Stimulated activated CD4-positive, alpha-beta T cell treated with anti-CD3 and anti-CD28 coated beads, TNF-alpha, amount 100 ng/mL, for 4 hours (primary cell): Measurements from ENCODE around the gene PRDM2.

ENCODE experiments used
- DNase-seq, 3 experiments: peaks; one replicate each; pipeline ENCODE4 v3.0.0-alpha.2; 2020; ENCODE audit warnings: low read depth in 3 of 3

The PRDM2 gene

GRCh38 chr1:13813398-13814012 lies 113.5 kb downstream of the PRDM2 start:
- peak; percentile 15 to 37 (median 16) for DNase-seq

GRCh38 chr1:13814131-13814530 lies 114.1 kb downstream of the PRDM2 start:
- DNase-seq = no peak

GRCh38 chr1:13816016-13816760 lies 116.2 kb downstream of the PRDM2 start:
- DNase-seq = no peak

GRCh38 chr1:13817906-13818305 lies 117.9 kb downstream of the PRDM2 start:
- no peak for DNase-seq

- no peak for DNase-seq
These were observed 118.9 kb downstream of the PRDM2 start for GRCh38 chr1:13818926-13819325.

- DNase-seq = no peak
These were observed 119.7 kb downstream of the PRDM2 start for GRCh38 chr1:13819642-13820041.

GRCh38 chr1:13820055-13820454 lies 120.1 kb downstream of the PRDM2 start:
- DNase-seq = no peak

- DNase-seq = no peak
These were observed 120.5 kb downstream of the PRDM2 start for GRCh38 chr1:13820456-13820855.

GRCh38 chr1:13823126-13823880 lies 123.3 kb downstream of the PRDM2 start:
- no peak for DNase-seq

- DNase-seq = no peak
These were observed 123.9 kb downstream of the PRDM2 start for GRCh38 chr1:13823936-13824335.

- no peak for DNase-seq
These were observed 124.6 kb downstream of the PRDM2 start for GRCh38 chr1:13824626-13825025.

GRCh38 chr1:13825033-13825432 lies 125.0 kb downstream of the PRDM2 start:
- no peak for DNase-seq

- DNase-seq = no peak
These were observed 126.0 kb downstream of the PRDM2 start for GRCh38 chr1:13826009-13826408.

GRCh38 chr1:13826591-13826990 lies 126.6 kb downstream of the PRDM2 start:
- no peak for DNase-seq

GRCh38 chr1:13828454-13829151 lies 128.6 kb downstream of the PRDM2 start:
- no peak for DNase-seq

GRCh38 chr1:13829152-13829769 lies 129.3 kb downstream of the PRDM2 start:
- DNase-seq = no peak

GRCh38 chr1:13830170-13830569 lies 130.2 kb downstream of the PRDM2 start:
- no peak for DNase-seq

GRCh38 chr1:13830616-13831280 lies 130.8 kb downstream of the PRDM2 start:
- DNase-seq = no peak

GRCh38 chr1:13832100-13832499 lies 132.1 kb downstream of the PRDM2 start:
- DNase-seq = no peak

- DNase-seq = no peak
These were observed 132.5 kb downstream of the PRDM2 start for GRCh38 chr1:13832536-13832935.

GRCh38 chr1:13836136-13836535 lies 136.1 kb downstream of the PRDM2 start:
- DNase-seq = no peak
